Measurements from ENCODE around the gene BTBD18. TPM values are rescaled to one million over a fixed set of nuclear protein-coding genes. Genes with fewer than 3 reads are reported as not detected.
A peak's percentile ranks its signal among the peaks of the same experiment; 100 is the strongest.
"Not testable (repeated sequence)": the region's sequence is repeated elsewhere in the genome, so short reads cannot be mapped to it uniquely, and the experiment has no call there.

BTBD18 gene
- total and polyA plus RNA-seq, 8 donors = not detected

DNA sequence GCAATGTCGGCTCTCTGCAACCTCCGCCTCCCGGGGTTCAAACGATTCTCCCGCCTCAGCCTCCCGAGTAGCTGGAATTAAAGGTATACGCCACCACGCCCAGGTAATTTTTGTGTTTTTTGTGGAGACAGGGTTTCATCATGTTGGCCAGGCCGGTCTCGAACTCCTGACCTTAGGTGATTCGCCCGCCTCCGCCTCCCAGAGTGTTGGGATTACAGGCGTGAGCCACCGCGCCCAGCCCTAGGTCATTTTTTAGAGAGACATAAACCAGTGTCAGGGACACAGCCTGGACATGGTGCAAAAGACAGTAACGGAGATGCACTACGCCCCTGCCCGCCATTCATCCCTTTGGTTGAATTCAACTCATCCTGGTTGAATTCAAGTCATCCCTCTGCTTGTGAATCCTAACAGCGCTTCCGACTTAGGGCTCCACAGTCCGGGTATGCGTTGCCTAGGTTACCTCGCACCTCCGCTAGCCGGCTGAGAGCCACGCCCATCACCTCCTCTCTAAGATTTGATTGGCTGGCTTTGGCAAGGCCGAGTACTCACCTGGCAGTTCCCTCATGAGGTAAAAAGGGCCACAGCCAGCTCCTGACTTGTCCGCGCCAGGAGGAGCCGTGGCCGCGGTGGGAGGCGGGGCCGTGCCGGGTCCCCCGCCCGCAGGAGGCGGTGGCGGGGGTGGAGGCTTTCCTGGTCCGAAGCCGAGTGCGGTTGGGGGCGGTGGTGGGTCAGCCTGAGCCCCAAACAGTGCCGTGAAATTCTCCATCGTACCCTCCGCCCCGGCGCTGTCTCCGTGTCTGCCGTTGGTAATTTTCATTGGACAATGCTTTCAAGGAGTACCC lies 40.0 kb downstream of the BTBD18 start, which contains the start of gene MED19:
Gene MED19, minus strand, starts transcription at position 802 of the 842 bp plus-strand sequence. Its CDS starts 36 bp downstream, at position 766.
- Histone ChIP-seq H3K27me3 (no peaks in the 10 kb centered on the region), H3K9me3 (no peaks in the 10 kb centered on the region), H3K36me3 (peaks cover 2 to 18% (median 6%) of the 10 kb centered on the region in 4 donors), H3K4me3 (peak within 1 kb of the TSS; percentile 90 to 100 (median 97)), H3K4me1 (peaks cover 17 to 56% (median 47%) of the 10 kb centered on the region in 4 donors), H3K27ac (peak within 1 kb of the TSS; percentile 91 to 94 (median 93))
- no peak for TF ChIP-seq EP300 (IDR thresholded peaks at IDR 0.05)
- peak in 1 of 3 donors; percentile 73 for TF ChIP-seq POLR2AphosphoS5 (IDR thresholded peaks at IDR 0.05)
- DNase-seq = peak; percentile 87 to 95
- 4 to 7% (median 5%) methylated on average over 35 to 51 of the region's 51 CpGs for WGBS, 5 donors
- intact Hi-C loops (cut with DNase I; ENCODE audit: low total_unique reads) = no loop called here

DNA sequence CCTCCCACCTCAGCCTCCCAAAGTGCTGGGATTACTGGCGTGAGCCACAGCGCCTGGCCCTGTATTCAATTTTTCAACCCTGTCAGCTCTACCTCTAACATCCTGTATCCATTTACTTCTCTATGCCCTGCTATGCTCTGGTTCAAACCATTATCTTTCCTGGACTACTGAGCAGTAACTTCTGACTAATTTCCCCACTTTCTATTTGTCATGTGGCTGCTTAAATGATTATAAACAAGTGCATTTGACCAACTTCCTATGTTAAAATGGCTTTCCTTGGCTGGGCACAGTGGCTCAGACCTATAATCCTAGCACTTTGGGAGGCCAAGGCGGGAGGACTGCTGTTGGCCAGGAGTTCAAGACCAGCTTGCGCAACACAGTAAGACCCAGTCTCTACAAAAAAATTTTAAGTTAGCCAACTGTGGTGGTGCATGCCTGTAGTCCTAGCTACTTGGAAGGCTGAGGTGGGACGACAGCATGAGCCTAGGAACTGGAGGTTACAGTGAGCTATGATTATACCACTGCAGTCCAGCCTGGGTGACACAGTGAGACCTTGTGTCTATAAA lies 41.7 kb downstream of the BTBD18 start:
- H3K36me3 ChIP-seq = peaks cover 5 to 28% (median 16%) of the 10 kb centered on the region in 4 donors
- no peaks in the 10 kb centered on the region for H3K9me3 ChIP-seq
- H3K4me3 ChIP-seq = no peak overlapping the region
- TF ChIP-seq POLR2AphosphoS5 (IDR thresholded peaks at IDR 0.05) (no peak), EP300 (IDR thresholded peaks at IDR 0.05) (no peak), POLR2A (IDR thresholded peaks at IDR 0.05) (no peak)
- TF ChIP-seq, protein P1, sequence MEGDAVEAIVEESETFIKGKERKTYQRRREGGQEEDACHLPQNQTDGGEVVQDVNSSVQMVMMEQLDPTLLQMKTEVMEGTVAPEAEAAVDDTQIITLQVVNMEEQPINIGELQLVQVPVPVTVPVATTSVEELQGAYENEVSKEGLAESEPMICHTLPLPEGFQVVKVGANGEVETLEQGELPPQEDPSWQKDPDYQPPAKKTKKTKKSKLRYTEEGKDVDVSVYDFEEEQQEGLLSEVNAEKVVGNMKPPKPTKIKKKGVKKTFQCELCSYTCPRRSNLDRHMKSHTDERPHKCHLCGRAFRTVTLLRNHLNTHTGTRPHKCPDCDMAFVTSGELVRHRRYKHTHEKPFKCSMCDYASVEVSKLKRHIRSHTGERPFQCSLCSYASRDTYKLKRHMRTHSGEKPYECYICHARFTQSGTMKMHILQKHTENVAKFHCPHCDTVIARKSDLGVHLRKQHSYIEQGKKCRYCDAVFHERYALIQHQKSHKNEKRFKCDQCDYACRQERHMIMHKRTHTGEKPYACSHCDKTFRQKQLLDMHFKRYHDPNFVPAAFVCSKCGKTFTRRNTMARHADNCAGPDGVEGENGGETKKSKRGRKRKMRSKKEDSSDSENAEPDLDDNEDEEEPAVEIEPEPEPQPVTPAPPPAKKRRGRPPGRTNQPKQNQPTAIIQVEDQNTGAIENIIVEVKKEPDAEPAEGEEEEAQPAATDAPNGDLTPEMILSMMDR (IDR thresholded peaks at IDR 0.05) = no peak
- H3K27me3 ChIP-seq = no peaks in the 10 kb centered on the region
- no peak overlapping the region for H3K27ac ChIP-seq
- peaks cover 17 to 51% (median 44%) of the 10 kb centered on the region in 4 donors for H3K4me1 ChIP-seq
- no peak for DNase-seq
- 93 to 96% (median 95%) methylated on average over 5 of the region's 5 CpGs for WGBS, 5 donors
- intact Hi-C loops (cut with DNase I; ENCODE audit: low total_unique reads) = no loop called here

DNA sequence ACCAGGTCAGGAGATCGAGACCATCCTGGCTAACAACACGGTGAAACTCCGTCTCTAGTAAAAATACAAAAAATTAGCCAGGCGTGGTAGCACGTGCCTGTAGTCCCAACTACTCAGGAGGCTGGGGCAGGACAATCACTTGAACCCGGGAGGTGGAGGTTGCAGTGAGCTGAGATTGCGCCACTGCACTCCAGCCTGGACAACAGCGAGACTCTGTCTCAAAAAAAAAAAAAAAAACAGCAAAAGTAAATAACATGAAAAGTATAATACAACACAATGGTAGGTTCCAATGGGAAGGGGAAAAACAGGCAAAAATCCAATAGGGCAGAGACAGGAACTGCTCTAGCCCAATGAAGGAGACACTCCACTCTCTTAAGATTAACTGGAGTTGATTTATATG lies 46.2 kb downstream of the BTBD18 start:
- H3K27me3 ChIP-seq; H3K4me3 ChIP-seq; H3K27ac ChIP-seq; DNase-seq; intact Hi-C loops (cut with DNase I; ENCODE audit: low total_unique reads); H3K9me3 ChIP-seq: not testable (repeated sequence)
- 89 to 93% (median 90%) methylated on average over 8 of the region's 8 CpGs for WGBS, 5 donors
- Histone ChIP-seq H3K36me3 (peaks cover 19 to 73% (median 57%) of the 10 kb centered on the region in 4 donors), H3K4me1 (peaks cover 0 to 18% (median 9%) of the 10 kb centered on the region in 4 donors)

DNA sequence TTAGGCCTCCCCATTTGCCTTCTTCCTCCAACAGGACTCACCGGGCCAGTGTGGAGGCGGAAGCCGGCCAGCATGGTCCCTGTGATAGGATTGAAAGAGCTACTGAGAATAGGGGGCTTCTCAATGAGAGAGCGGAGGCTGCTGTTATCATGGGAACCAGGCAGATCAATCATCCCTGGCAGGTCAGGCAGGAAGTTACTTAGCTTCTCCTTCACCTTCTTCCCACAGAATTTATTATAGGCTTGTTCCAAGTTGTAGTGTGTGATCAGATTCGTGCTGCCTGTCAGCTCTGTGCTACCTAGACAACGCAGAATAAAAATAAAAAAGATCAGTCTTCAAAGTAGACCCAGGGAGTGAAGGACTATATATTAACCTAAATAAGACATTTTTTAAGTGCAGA lies 46.7 kb downstream of the BTBD18 start:
- H3K36me3 ChIP-seq = peaks cover 23 to 78% (median 62%) of the 10 kb centered on the region in 4 donors
- H3K4me1 ChIP-seq = peaks cover 0 to 13% (median 4%) of the 10 kb centered on the region in 4 donors

DNA sequence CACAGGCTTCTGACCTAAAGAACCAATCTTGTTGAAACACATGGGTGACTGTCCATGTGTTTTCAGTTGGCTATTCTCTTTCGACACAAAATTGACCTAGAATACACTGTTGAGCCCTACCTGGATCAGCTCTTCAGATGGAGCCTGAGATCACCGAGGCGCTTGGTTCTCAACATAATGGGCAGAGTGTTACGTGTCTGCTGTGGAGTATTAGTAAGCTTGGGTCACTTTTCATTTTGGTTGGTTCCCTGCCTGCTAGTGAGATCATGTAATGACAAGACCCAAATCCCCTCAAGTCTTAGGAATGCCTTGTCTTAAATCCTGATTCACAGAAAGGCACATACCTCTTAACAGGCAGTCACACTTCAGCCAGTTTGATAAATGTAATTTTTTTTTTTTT lies 48.3 kb downstream of the BTBD18 start:
- DNase-seq = no peak
- Histone ChIP-seq H3K27ac (no peak overlapping the region), H3K4me1 (peaks cover 0 to 9% (median 0%) of the 10 kb centered on the region in 4 donors), H3K36me3 (peaks cover 37 to 82% (median 74%) of the 10 kb centered on the region in 4 donors), H3K9me3 (no peaks in the 10 kb centered on the region), H3K4me3 (no peak overlapping the region), H3K27me3 (no peaks in the 10 kb centered on the region)
- intact Hi-C loops (cut with DNase I; ENCODE audit: low total_unique reads) = no loop called here
- no peak for TF ChIP-seq POLR2A (IDR thresholded peaks at IDR 0.05)
- TF ChIP-seq, protein P1 (IDR thresholded peaks at IDR 0.05) = no peak
- TF ChIP-seq EP300 (IDR thresholded peaks at IDR 0.05) = no peak
- no peak for TF ChIP-seq POLR2AphosphoS5 (IDR thresholded peaks at IDR 0.05)
- WGBS, 5 donors = 89 to 95% (median 92%) methylated on average over 4 of the region's 4 CpGs

More for the DNA sequence above, 46.7 kb downstream of the BTBD18 start:
- intact Hi-C loops (cut with DNase I; ENCODE audit: low total_unique reads) = no loop called here
- no peak for TF ChIP-seq POLR2AphosphoS5 (IDR thresholded peaks at IDR 0.05)
- TF ChIP-seq POLR2A (IDR thresholded peaks at IDR 0.05) = no peak
- TF ChIP-seq, protein P1 (IDR thresholded peaks at IDR 0.05) = no peak
- no peak for TF ChIP-seq EP300 (IDR thresholded peaks at IDR 0.05)
- Histone ChIP-seq H3K27me3 (no peaks in the 10 kb centered on the region), H3K9me3 (no peaks in the 10 kb centered on the region), H3K27ac (no peak overlapping the region), H3K4me3 (no peak overlapping the region)
- no peak for DNase-seq
- 83 to 90% (median 87%) methylated on average over 6 of the region's 6 CpGs for WGBS, 5 donors
